HL-60/S4 (cell line): Measurements from ENCODE around the gene KLHL25.

Experiments
- in situ Hi-C: fragments of 300-500 bp; cut with MboI; formaldehyde crosslinking; loops from 2 replicates; pipeline ENCODE4 v1.14.3; 2022; ENCODE audit warnings: low sequenced_read_pairs

KLHL25 gene

DNA sequence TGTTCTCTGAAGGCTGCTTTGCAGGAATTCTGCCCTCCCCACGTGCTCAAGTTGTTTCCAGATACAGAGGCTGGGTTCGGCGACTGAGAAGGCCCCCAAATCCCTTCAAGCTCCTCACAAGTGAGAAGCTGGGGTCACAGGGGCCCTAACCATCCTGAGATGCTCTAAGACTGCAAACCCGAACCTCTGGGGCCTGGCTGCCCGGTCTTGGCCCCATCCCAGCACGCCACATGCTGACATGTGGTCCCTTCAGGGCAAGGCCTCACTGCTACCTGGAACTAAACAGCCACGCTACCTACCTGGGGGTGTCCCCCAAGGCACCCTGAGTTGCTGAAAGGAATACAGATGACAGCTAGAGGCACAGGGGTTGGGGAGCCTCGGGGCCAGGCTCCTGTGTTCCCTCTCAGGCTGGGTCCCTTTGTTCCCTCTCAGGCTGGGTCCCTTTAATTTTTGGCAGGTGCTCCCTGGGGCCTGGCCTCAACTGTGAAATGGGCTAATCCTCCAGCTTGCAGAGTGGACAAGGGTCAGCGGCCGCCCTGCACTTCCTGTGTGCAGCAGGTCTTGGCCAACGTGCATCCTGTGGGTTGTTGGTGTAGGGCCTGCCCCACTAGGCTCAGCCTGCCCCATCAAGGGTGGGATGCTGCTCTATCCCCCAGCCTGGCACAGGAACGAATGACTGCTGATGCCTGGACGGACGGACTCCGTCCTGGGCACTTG, 32.5 kb downstream of the KLHL25 start:
- in situ Hi-C loops = no loop called here

- in situ Hi-C loops = no loop called here
Measured at GRCh38 chr15:85761635-85762034, 33.1 kb downstream of the KLHL25 start.

DNA sequence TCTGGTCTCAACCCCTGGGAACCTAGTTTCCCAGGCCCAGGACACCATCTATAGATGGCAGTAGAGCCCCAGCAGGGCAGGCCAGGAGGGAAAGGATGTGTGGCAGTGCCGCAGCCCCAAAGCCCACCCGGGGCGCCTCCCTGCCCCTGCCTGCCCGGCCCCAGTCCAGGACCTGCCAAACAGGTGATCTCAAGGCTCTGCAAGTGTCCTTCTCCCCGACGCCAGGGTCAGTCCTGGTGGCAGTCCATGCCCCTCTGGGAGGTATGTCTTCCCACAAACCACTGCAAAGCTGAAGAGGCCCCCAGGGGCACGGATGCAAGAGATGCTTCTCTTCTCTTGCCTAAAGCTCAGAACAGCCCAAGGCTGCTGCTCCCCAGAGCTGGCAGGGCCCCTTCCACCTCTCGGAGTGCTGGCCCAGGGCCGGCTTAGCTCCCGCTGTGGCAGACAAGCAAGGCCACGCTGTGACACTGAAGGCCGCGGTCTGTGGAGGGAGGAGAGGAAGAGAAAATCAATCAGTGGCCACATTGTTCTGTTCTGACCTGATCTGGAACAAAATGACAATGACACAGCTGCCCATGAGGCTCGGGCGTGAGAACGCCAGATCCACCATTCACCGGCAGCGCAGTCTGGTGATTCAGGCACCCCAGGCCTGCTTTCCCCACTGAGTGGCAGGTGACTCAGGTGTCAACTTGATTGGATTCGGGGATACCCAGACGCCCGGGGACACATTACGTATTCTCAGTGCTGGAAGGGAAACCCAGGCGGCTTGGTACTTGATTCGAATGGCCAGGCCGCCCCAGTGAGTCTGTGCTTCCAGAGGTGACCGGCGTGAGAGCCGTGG, 34.0 kb downstream of the KLHL25 start:
- in situ Hi-C loops = no loop called here

GRCh38 chr15:85760049-85760448, 34.7 kb downstream of the KLHL25 start:
- in situ Hi-C loops = no loop called here

- in situ Hi-C loops = no loop called here
Measured at GRCh38 chr15:85759376-85759775, 35.3 kb downstream of the KLHL25 start.

DNA sequence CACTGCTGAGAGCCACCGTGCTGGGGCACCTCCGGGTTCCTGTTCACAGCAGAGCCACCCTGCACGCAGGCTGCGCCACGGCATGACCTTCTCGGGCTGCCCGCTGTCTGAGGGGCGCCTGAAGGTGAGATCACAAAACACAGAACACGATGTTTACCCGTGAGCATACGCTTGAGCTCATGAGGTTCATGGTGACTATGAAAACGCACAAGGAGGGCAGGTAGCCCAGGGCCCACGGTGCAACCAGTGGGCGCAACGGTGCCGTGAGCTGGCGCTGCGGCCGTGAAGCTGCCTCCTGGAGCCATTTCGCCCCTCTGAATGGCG, 36.1 kb downstream of the KLHL25 start:
- in situ Hi-C loops = no loop called here

DNA sequence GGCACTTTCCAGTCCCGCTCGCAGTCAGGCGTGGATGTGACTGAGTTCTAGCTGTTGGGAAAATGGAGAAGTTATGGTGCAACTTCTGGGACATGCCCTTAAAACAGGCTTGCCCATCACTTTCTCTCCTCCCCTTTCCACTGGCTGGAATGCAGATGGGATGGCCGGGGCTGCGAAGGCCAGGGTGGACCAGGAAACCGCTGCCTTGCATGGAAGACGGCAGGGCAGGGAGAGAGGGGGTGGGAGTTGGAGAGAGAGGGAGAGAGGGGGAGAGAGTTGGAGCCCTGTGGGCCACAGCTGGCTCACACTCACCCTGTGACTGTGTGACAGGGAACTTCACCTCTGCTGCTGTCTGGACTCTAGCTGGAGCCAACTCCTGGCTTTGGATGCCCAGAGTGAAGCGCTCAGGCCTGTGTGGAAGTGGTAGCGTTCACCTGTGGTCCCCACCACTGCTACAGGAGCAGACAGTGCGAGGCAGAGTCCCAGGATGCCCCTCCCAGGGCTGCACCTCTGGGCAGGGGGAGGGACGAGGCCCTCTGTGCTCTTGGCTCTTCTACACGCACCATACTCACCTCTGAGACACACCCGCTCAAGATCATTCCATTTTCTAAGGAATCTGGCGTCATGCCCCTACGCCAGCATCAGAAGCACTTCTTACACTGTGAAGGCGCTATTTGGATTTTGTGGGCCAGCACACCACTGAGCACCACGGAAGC, 36.6 kb downstream of the KLHL25 start:
- in situ Hi-C loops = no loop called here

GRCh38 chr15:85757073-85757938, 37.4 kb downstream of the KLHL25 start:
- in situ Hi-C loops = no loop called here

- in situ Hi-C loops = no loop called here
Measured at GRCh38 chr15:85756411-85757072, 38.2 kb downstream of the KLHL25 start.

GRCh38 chr15:85755942-85756341, 38.8 kb downstream of the KLHL25 start:
- in situ Hi-C loops = no loop called here

DNA sequence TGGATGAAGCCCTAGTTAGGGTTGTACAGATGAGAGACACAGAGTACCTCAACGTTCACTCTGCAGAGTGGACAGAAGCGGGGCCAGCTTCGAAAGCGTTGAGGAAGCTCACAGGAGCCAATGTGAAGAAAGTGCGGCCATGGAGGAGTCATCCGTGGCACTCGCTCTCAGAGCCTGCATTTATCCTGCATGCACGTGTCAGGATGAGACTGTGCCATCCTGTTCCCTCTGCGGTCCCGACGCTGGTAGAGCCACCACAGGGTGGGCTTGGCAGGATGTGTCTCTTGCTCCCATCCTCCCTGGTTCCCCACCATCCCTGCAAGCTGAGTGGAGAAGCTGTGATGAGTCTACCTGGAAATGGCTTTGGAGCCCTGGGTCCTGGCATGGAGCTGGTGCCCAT, 39.3 kb downstream of the KLHL25 start:
- in situ Hi-C loops = no loop called here

DNA sequence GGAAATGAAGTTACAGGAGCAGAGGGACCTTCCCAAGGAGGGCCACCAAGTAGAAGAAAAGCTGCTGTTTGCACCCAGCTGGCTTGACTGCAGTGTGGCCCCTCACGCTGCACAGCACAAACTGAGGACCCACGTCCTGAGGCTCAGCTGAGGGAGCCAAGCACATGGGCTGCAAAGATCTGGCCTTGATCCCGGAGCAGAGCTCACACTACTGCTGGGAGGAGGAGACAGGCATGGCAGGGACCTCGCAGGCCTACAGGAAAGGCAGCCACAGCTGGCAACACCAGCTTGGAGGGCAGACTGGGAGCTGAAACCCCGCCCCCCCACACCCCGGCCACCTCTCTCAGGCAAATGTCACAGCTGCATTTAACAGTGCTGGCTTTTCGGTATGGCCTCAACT, 39.7 kb downstream of the KLHL25 start:
- in situ Hi-C loops = no loop called here

- in situ Hi-C loops = no loop called here
Measured at GRCh38 chr15:85753791-85754452, 40.8 kb downstream of the KLHL25 start.

- in situ Hi-C loops = no loop called here
Measured at GRCh38 chr15:85753261-85753660, 41.5 kb downstream of the KLHL25 start.

DNA sequence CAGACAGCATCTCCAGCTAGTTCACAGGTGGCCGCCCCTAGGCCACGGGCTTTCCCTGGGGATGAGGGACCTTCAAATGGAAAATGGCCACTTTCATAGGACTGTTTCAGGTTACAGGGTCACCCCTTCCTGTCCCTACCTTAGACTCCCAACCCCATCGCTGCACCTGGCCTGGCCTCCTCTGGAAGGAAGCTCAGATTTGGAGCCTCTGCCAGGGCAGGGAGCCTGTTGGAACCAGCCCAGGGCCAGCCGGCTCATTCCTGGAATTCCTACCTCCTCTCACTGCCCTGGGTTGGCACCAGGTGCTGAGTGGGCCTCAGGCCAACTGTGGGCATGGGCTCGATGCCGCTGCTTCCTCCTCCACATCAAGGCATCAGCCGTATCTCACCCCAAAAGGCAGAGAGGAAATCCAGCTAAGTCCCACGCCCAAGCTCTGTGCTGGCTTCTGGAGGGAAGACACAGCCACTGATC, 42.2 kb downstream of the KLHL25 start:
- in situ Hi-C loops = no loop called here

- in situ Hi-C loops = no loop called here
Measured at GRCh38 chr15:85752124-85752475, 42.6 kb downstream of the KLHL25 start.

DNA sequence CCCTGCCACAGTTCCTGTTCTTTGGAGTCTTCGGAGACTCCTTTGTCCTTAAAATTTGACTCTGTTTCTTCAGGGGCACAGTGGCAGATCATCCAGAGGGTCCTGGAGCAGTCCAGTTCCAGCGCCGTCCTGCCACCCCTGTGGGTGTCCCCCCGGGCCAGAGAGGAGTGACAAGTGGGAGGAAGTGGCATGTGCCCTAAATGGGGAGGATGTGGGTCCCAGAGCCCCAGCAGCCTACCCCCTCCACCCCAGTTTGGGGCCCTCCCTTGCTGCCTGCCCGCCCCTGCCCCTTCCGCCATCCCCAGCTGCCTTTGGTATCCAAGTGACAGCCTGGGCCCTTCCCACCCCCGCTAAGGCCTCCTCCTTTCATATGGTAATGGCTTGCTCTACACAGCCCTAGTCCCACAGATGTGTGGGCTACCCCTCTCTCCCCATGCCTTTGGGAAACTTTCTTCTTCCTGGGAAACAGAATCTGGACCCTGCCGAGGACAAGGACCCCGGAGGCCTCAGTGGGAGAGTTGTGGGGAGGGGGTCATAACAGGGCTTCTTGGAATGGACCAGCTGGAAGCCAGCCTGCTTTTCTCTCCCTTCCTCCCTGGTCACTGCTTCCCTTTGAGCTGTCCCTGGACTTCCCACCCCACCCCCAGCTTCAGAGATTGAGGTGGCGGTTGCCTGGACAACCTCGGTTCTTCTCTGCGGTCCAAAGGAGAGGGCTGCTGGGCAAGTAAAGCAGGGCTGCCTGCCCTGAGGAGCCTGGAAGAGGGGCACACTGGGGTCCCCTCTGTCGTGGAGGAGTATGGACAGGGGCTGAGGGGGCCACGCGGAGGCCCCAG, 43.2 kb downstream of the KLHL25 start:
- in situ Hi-C loops = no loop called here

- in situ Hi-C loops = no loop called here
Measured at GRCh38 chr15:85750319-85751290, 44.1 kb downstream of the KLHL25 start.
